PC-9 (cell line): ENCODE results near the gene EGFLAM. TPM values are rescaled to one million over a fixed set of nuclear protein-coding genes. Genes with fewer than 3 reads are reported as not detected.

ENCODE experiments used
- BruUV-seq: library from RNA; stranded (reverse); fragments of 400-500 nt; replicated peaks from 2 replicates; lab custom pipeline; 2021; lab: Mats Ljungman, UMichigan
- CTCF ChIA-PET: fragments of 300-600 bp; sonication (Branson Sonifier 250); formaldehyde crosslinking; loops from one replicate; lab custom pipeline; 2022; ENCODE audit warnings: antibody characterized with exemption; lab: Charles Lee
- POLR2A ChIA-PET: fragments of 300-600 bp; sonication (Branson Sonifier 250); formaldehyde crosslinking; loops from one replicate; lab custom pipeline; 2022; ENCODE audit warnings: antibody characterized with exemption; ENCODE audit not compliant: unreplicated experiment; lab: Charles Lee
- DNase-seq, 2 experiments: peaks; one replicate each; pipeline versions ENCODE4 v3.0.0 to v3.0.0-alpha.2; 2015 to 2022; ENCODE audit warnings: mixed read lengths in 1 of 2
- H2AFZ ChIP-seq: fragments of 200-600 bp; sonication (generic); 2 replicates; pipeline ENCODE4 v1.8.1; 2017; ENCODE audit warnings: antibody characterized with exemption
- H3F3A ChIP-seq: fragments of 200-600 bp; sonication (generic); 2 replicates; pipeline ENCODE4 v1.8.1; 2017; ENCODE audit warnings: antibody characterized with exemption, mild to moderate bottlenecking, low read depth; ENCODE audit not compliant: insufficient read depth
- H3K27ac ChIP-seq: fragments of 200-600 bp; sonication (generic); 2 replicates; pipeline ENCODE4 v1.6.1; 2016; ENCODE audit warnings: mixed run types
- H3K27me3 ChIP-seq: fragments of 200-600 bp; sonication (generic); 2 replicates; pipeline ENCODE4 v1.6.1; 2016; ENCODE audit warnings: low read depth, mixed run types; ENCODE audit not compliant: insufficient read depth
- H3K36me3 ChIP-seq: fragments of 200-600 bp; sonication (generic); 2 replicates; pipeline ENCODE4 v1.6.1; 2016; ENCODE audit warnings: low read depth, mixed run types
- H3K4me1 ChIP-seq: fragments of 200-600 bp; sonication (generic); replicated peaks from 2 replicates; pipeline ENCODE4 v1.6.1; 2016; ENCODE audit warnings: mixed run types; ENCODE audit not compliant: insufficient read depth
- H3K4me2 ChIP-seq: fragments of 200-600 bp; sonication (generic); 2 replicates; pipeline ENCODE4 v1.6.1; 2017; ENCODE audit warnings: mixed run types
- H3K4me3 ChIP-seq: fragments of 200-600 bp; sonication (generic); 2 replicates; pipeline ENCODE4 v1.6.1; 2016; ENCODE audit warnings: mixed run types
- H3K79me2 ChIP-seq: fragments of 200-600 bp; sonication (generic); 2 replicates; pipeline ENCODE4 v1.6.1; 2017; ENCODE audit warnings: low read depth, mixed run types
- H3K9me2 ChIP-seq: fragments of 200-600 bp; sonication (generic); 2 replicates; pipeline ENCODE4 v1.8.1; 2017; ENCODE audit warnings: mild to moderate bottlenecking; ENCODE audit not compliant: insufficient read depth
- H3K9me3 ChIP-seq: fragments of 200-600 bp; sonication (generic); 2 replicates; pipeline ENCODE4 v1.8.1; 2016; ENCODE audit warnings: low read depth; ENCODE audit not compliant: insufficient read depth
- H4K20me1 ChIP-seq: fragments of 200-600 bp; sonication (generic); 2 replicates; pipeline ENCODE4 v1.8.1; 2017; ENCODE audit not compliant: insufficient read depth
- CTCF ChIP-seq: fragments of 200-600 bp; sonication (generic); conservative IDR thresholded peaks from 2 replicates; pipeline ENCODE4 v1.6.1; 2017; ENCODE audit warnings: mixed run types, antibody characterized with exemption, mild to moderate bottlenecking, moderate library complexity
- EZH2 ChIP-seq: fragments of 200-600 bp; sonication (generic); IDR thresholded peaks from 2 replicates; pipeline ENCODE4 v1.8.0; 2017; ENCODE audit warnings: antibody characterized with exemption, low read depth
- intact Hi-C: fragments of 100-400 bp; cut with micrococcal nuclease; formaldehyde crosslinking; loops from one replicate; pipeline ENCODE4 v1.10.0; 2022; ENCODE audit not compliant: unreplicated experiment
- total RNA-seq: library from RNA; stranded (reverse); gene quantifications from 2 replicates; pipeline ENCODE4 v1.2.3, GENCODE V29; 2021

The EGFLAM gene
- total RNA-seq, 1 experiment from 2014 or later, result not detected

DNA sequence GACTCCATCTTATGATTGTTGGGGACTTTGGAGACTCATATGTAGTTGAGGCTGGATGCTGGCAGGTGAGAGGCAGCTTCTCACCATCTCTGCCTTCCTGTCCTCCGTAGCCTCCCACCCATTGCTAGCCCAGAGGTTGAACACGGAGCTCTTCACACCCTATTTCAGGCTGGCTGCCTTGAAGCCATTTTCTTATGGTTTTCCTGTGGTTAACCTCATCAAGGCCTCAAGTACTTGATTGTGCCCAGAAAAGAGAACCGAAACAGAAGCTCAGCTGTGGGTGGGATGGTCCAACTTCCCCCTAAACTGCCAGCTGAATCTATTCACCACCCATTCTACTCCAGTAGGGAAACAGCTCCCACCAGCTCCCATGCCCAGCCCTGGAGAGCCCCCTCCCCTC, 195.1 kb downstream of the EGFLAM start:
- TF ChIP-seq EZH2, result no peak
- TF ChIP-seq CTCF, result no peak
- BruUV-seq, result no TSS peak

DNA sequence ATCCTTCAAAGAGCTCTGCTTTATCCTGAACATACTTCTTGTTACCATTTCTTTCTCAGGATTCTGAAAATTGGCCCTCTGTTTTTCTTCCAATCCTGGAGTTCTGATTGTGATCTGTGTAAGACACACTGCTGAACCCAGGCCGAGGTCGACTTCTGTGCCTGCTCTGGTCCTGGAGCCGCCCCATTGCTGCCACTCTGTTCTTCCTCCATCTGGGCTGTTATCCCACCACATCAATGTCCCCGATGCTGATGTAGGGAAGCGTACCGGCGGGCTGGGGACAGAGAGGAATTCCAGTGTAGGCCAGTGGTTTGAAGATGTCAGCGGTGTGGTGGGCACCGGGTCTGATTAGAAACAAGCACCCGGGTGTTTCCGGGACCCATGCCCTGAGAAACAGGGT, 195.6 kb downstream of the EGFLAM start:
- H2AFZ ChIP-seq, result no peak overlapping the region
- TF ChIP-seq CTCF, result no peak
- no peak for TF ChIP-seq EZH2
- H3K9me2 ChIP-seq, result no peaks in the 10 kb centered on the region
- no peak for DNase-seq
- H3K79me2 ChIP-seq, result no peaks in the 10 kb centered on the region
- no peaks in the 10 kb centered on the region for H3K4me1 ChIP-seq
- H4K20me1 ChIP-seq, result no peaks in the 10 kb centered on the region
- no peaks in the 10 kb centered on the region for H3F3A ChIP-seq
- no peak overlapping the region for H3K27ac ChIP-seq
- POLR2A ChIA-PET, result interaction anchor here (0.6 kb wide), 1 partner anchor 12 kb away, joined by 4 read pairs; no protein-coding TSS in a partner anchor
- CTCF ChIA-PET, result interaction anchor here (0.6 to 0.8 kb wide), 2 partner anchors 12 to 108 kb away, joined by 3 read pairs; no protein-coding TSS in a partner anchor
- no peak overlapping the region for H3K4me3 ChIP-seq
- no peaks in the 10 kb centered on the region for H3K27me3 ChIP-seq
- intact Hi-C loops, result no loop called here
- no TSS peak for BruUV-seq
- no peaks in the 10 kb centered on the region for H3K9me3 ChIP-seq
- no peaks in the 10 kb centered on the region for H3K36me3 ChIP-seq
- no peak overlapping the region for H3K4me2 ChIP-seq

More for the DNA sequence above, 195.1 kb downstream of the EGFLAM start:
- Histone ChIP-seq H3K4me1 (no peaks in the 10 kb centered on the region), H3K9me2 (no peaks in the 10 kb centered on the region), H3F3A (no peaks in the 10 kb centered on the region), H3K4me3 (no peak overlapping the region), H3K36me3 (no peaks in the 10 kb centered on the region), H3K27me3 (no peaks in the 10 kb centered on the region), H3K27ac (no peak overlapping the region), H3K79me2 (no peaks in the 10 kb centered on the region), H3K4me2 (no peak overlapping the region), H4K20me1 (no peaks in the 10 kb centered on the region), H2AFZ (no peak overlapping the region), H3K9me3 (no peaks in the 10 kb centered on the region)
- ChIA-PET CTCF (interaction anchor here (0.8 kb wide), 1 partner anchor 12 kb away, joined by 3 read pairs; no protein-coding TSS in a partner anchor), POLR2A (interaction anchor here (0.6 kb wide), 1 partner anchor 11 kb away, joined by 4 read pairs; no protein-coding TSS in a partner anchor)
- intact Hi-C loops, result no loop called here
- DNase-seq, result no peak

DNA sequence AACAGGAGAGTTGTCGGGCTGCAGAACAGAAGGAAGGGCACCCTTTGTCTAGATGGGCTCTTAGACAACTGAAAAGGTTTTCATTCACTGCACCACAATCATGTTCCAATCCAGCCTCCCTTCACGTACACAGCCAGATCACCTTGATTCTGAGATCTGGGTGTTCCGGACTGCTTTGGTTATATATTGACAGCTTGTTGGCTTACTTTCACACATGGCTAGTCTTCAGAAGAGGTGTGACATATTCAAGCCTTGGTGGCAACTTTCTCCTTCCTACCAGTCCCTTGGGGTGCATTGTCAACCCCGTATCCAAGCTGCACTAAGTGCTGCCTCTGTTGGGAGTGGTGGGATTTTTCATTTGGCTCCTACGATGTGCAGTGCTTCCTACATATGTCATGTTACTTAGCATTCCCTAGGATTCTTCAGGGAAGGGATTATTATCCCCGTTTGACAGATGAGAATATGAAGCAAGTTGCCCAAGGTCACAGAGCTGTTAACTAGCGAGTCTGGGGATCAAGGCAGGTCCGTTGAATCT, 197.5 kb downstream of the EGFLAM start:
- no peak overlapping the region for H2AFZ ChIP-seq
- no peak for DNase-seq
- TF ChIP-seq CTCF, result no peak
- TF ChIP-seq EZH2, result no peak
- H3K9me2 ChIP-seq, result no peaks in the 10 kb centered on the region
- no peak overlapping the region for H3K4me2 ChIP-seq
- no peak overlapping the region for H3K27ac ChIP-seq
- H3K27me3 ChIP-seq, result no peaks in the 10 kb centered on the region
- ChIA-PET POLR2A (no interaction called here), CTCF (no interaction called here)
- H3K79me2 ChIP-seq, result no peaks in the 10 kb centered on the region
- no peaks in the 10 kb centered on the region for H3K36me3 ChIP-seq
- no TSS peak for BruUV-seq
- no peaks in the 10 kb centered on the region for H3K9me3 ChIP-seq
- no peak overlapping the region for H3K4me3 ChIP-seq
- intact Hi-C loops, result no loop called here
- no peaks in the 10 kb centered on the region for H3F3A ChIP-seq
- H4K20me1 ChIP-seq, result no peaks in the 10 kb centered on the region
- H3K4me1 ChIP-seq, result no peaks in the 10 kb centered on the region
